HG03565 (cell line): ENCODE data around the gene PADI6.

Experiments
- ATAC-seq: cut with Tn5 transposase; IDR thresholded peaks from one replicate; pipeline ENCODE4 v1.9.1; 2021; ENCODE audit warnings: mild to moderate bottlenecking, moderate library complexity; ENCODE audit not compliant: unreplicated experiment

The PADI6 gene

DNA sequence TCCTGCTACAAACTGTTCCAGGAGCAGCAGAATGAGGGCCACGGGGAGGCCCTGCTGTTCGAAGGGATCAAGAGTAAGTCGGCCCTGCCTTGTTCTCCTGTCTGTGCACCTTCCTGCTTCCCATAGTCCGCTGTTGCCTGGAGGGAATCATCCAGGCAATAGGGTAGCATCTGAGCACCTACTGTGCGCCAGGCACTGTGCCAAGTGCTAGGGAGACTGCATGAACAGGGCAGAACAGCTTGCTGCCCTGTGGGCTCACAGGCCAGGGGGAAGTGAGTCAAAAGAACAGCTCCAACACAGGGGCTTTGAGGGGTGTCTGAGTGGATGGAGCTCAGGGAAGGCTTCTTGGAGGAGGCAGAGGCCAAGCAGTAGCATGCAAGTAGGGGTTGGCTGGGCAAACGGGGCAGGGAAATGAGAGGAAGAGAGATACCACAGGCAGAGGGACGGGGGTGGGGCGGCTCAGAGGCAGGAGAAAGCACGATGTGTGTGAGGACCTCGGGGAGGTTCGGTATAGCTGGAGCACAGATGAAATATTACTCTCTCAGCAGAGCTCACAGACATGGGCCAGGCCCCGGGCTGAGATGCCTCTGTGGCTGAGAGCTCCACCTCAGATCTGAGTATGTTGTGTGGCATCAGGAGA, 15.5 kb upstream of the PADI6 start:
- ATAC-seq = no peak

DNA sequence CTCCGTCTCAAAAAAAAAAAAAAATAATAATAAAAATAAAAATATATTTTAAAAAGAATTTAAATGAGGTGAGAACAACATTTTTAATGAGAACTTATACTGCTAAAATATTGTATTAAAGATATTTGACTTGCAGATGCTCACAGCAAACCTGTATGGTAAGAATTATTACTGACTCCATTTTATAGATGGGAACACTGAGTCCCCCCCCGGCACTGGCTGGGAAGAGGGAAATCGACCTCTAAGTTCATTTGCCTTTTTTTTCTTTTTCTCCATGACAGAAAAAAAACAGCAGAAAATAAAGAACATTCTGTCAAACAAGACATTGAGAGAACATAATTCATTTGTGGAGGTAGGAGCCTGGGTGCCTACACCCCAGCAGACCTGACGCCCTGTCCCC, 13.4 kb upstream of the PADI6 start:
- no peak for ATAC-seq

DNA sequence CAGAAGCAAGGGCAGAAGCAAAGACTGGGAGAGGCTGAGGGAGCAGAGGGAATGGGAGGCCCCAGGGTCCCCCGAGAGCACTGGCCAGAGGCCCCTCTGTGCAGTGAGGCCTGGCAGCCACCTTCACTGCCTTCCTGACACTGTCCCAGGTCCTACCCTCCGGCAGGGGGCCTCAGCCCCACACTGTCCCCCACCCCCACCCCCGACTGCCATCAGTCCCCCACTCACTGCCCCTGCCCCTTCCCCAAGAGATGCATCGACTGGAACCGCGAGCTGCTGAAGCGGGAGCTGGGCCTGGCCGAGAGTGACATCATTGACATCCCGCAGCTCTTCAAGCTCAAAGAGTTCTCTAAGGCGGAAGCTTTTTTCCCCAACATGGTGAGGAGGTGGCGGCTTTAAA, 13.0 kb upstream of the PADI6 start:
- no peak for ATAC-seq

DNA sequence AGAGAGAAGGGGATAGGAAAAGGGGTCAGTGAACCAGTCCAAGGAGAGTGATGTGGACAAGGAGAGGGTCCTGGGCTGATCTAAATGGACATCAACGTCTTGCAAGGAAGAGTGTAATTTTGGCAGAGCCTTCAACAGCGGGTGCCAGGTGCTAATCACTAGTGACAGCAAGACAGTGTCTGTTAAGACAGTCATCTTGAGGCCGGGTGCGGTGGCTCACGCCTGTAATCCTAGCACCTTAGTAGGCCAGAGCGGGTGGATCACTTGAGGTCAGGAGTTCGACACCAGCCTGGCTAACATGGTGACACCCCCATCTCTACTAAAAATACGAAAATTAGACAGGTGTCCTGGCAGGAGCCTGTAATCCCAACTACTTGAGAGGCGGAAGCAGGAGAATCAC, 12.2 kb upstream of the PADI6 start:
- no peak for ATAC-seq

DNA sequence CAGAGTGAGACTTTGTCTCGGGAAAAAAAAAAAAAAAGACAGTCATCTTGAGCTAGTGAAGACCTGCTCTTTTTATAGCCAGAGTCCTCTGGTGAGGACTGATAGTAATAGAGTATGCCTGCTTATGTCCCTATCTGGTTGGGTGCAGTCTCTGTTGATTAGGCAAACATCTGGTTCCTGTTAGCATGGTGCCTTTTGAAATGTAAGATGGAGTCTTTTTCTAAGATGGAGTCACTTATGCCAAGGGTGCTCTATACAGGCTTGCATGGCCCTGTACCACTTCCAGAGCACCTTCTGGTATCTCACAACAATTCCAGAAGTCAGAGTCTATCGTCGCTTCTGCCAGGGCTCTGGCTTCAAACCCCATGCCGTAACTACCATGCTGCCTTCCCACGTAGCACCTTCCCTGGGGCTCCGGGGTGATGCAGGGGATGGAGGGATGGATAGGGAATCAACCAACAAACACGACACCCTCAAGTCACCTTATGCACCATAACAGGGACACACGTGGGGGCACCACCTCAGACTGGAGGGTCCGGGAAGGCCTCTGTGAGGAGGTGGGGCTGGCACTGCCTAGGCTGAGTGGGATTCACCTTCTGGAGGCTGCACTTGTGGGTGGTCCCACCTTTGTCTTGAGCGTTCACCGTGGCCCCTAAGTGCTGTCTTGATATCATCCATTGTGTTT, 11.6 kb upstream of the PADI6 start:
- ATAC-seq = no peak

DNA sequence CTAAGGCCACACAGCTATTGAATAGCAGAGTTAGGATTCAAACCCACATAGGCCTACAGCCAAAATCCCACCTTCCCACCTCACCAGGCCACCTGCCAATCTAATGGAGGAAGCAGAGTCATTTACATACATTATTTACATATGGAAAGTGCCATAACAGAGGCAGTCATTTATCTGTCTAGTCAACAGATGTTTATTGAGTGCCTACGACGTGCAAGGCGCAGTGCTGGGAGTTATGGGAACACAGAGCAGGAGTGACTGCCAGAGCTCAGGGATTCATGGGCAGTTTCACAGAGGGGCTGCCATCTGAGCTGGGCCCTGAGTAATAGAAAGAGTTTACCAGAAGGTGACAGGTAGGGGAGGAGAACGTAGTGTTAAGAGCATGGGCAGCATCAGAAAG, 10.3 kb upstream of the PADI6 start:
- no peak for ATAC-seq

DNA sequence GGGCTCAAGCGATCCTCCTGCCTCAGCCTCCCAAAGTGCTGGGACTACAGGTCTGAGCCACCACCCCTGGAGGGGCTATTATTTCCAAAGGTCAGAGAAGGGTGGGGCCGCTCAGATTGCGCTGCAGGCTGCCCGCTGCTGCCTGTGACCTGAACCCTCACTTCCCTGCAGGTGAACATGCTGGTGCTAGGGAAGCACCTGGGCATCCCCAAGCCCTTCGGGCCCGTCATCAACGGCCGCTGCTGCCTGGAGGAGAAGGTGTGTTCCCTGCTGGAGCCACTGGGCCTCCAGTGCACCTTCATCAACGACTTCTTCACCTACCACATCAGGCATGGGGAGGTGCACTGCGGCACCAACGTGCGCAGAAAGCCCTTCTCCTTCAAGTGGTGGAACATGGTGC, 8.6 kb upstream of the PADI6 start:
- no peak for ATAC-seq

DNA sequence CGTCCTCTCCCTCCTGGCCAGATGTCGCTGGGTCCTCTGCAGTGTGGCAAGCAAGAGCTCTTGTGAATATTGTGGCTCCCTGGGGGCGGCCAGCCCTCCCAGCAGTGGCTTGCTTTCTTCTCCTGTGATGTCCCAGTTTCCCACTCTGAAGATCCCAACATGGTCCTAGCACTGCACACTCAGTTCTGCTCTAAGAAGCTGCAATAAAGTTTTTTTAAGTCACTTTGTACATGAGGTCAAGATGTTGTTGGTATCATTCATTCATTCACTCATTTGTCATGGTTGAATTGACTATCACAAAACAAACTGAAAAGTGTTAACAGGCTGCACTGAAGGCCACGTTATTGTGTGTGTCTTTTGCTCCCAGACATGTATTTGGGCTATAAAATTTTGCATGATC, 8.2 kb upstream of the PADI6 start:
- ATAC-seq = no peak

DNA sequence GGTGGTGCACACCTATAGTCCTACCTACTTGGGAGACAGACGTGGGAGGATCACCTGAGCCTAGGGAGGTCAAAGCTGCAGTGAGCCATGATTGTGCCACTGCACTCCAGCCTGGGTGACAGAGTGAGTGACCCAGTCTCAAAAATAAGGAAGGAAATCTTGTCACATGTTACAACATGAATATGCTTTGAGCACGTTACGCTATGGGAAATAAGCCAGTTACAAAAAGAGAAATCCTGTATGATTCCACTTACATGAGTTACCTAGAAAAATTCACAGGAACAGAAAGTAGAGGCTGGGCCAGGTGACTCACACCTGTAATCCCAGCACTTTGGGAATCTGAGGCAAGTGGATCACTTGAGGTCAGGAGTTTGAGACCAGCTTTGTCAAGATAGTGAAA, 6.7 kb upstream of the PADI6 start:
- ATAC-seq = no peak

DNA sequence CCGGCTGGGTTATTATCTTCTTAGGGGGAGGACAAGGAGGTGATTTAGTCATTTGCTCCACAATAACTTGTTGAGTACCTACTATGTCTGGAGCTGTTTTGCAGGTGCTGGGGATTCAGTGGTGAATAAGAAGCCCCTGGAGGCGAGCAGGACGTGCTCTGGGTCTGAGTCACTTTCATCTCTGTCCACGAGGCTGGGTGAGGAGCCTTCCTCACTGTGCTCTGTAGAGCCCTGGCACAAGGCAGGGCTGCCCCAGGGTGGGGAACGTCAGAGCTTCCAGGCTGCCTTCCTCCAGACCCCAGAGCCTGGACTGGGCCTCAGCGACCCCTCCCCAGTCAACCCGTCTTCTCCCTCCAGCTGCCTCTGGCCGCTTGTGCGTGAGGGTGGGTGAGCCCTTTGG, 2.5 kb upstream of the PADI6 start:
- ATAC-seq = no peak

DNA sequence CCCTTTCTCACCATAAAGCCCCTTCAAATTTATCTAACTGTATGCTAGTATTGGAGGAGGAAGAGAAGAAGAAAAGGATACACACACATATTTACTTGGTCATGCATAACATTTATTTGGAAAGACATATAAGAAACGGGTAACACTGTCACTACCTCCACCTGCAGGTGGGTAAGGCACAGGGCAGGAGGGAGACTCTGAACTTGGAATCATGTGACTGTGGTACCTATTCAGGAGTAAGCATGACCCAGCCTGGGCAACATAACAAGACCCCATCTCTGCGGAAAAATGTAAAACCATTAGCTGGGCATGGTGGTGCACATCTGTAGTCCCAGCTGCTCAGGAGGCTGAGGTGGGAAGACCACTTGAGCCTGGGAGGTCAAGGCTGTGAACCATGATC, 1.4 kb upstream of the PADI6 start:
- no peak for ATAC-seq

DNA sequence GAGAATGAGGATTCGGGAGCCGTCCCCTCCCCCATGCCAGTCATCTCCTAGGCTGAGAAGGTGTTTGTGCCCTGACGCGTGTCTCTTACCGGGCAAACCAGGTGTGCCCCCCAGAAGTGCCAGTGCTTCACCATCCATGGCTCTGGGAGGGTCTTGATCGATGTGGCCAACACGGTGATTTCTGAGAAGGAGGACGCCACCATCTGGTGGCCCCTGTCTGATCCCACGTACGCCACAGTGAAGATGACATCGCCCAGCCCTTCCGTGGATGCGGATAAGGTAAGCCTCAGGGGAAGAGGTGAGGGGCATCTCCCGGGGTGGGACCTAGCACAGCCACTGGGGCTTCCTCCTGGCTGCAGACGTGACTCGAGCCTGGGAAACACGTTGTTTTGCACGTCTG, 959 bp downstream of the PADI6 start:
- ATAC-seq = no peak

DNA sequence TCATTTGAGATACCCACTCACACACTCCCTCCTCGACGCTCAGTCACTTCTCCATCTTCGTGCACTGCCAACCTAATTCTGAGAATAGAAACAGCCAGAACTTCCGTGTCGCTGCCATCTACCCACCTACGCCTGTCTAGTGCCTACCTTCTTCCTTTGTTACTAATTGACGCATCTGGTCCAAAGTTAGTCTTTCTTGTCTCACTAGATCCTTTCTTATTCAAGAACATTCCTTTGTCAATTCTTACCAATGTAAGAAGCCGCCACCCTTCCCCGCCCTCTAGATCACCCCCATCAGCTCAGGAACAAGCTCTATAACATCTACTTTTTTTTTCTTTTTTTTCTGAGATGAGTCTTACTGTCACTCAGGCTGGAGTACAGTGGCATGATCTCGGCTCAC, 3.7 kb downstream of the PADI6 start:
- ATAC-seq = no peak

DNA sequence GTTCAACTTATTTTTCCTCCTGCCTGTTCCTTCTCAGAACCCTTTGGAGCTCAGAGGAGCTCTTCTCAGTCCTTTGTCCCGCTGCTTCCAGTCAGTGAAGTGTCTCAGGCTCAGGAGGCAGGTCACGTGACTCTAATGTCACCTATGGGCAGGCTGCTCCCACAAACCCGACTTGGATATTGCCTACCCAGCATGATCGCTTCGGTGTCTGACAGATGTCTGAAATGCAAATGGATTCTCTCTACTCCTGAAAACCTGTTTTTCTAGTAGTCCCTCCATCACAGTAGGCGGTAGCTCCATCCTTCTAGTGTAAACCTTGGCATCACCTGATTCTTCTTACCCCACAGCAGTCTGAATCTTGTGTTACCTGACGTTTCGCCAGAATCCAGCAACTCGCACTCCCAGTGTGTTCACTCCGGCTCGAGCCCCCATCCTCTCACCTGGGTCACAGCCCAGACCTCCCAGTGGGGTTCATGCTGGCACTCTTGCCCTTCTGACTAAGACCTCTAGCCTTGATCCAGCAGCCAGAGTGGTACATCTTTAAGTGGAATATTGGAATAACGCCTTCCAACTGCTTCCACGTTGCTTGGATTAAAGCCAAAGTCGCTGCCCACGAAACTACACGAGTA, 5.4 kb downstream of the PADI6 start:
- no peak for ATAC-seq

DNA sequence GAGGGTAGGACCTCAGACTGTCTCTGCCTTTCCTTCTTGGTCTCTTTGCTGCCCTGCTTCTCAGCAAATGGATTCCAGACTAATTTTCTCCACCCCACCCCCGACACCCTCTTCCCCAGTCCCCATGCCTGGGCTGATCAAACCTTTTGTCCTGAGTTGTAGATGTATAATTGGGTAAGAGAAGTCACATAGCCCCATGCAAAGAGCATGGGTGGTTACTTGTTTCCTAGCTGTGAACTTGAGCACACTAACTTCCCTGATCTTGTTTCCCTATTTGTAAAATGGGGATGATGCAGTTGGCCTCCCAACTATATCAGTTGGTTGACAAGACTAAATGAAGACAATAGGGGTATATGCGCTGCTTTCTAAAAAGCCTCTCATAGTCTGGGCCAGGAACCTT, 9.2 kb downstream of the PADI6 start:
- ATAC-seq = no peak

DNA sequence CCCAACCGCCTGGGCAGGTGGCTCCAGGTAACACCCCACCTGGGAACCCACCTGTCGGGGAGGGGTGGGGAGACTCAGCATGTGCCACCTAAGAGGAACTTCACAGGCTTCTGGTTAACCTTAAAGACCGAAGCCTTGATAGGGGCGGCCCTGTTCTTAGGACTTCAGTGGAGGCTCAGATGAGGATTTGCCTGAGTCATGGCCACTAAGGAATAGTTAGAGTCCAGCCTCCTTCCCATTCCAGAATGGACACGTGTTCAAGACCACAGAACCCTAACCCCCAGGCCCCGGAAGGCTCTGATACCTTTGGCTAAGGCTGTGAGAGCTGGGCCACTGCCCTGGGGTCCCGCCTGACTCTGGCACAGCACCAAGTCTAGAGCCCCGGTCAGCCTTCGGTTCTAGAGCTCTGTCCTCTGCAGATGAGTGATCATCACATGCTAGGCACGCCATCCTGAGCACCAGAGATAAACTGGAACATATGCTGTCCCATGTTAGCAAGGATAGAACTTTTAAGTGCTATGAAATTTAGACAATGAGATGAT, 20.3 kb downstream of the PADI6 start:
- ATAC-seq = no peak

DNA sequence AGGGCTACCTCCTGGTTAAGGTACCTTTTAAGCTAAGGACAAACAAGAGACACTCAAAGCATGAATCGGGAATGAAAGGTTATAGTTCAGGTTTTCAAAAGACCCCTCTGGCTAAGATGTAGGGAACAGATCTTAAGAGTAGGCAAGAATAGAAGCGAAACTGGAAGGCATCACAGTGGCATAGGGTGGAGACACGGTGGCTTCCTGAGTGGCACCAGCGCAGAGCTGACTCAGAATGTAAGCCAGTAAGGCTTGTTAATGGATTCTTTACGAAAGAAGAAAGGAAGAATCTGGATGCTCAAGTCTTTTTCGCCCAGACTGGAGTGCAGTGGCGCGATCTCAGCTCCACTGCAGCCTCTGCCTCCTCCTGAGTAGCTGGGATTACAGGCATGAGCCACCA, 21.2 kb downstream of the PADI6 start:
- ATAC-seq = no peak

DNA sequence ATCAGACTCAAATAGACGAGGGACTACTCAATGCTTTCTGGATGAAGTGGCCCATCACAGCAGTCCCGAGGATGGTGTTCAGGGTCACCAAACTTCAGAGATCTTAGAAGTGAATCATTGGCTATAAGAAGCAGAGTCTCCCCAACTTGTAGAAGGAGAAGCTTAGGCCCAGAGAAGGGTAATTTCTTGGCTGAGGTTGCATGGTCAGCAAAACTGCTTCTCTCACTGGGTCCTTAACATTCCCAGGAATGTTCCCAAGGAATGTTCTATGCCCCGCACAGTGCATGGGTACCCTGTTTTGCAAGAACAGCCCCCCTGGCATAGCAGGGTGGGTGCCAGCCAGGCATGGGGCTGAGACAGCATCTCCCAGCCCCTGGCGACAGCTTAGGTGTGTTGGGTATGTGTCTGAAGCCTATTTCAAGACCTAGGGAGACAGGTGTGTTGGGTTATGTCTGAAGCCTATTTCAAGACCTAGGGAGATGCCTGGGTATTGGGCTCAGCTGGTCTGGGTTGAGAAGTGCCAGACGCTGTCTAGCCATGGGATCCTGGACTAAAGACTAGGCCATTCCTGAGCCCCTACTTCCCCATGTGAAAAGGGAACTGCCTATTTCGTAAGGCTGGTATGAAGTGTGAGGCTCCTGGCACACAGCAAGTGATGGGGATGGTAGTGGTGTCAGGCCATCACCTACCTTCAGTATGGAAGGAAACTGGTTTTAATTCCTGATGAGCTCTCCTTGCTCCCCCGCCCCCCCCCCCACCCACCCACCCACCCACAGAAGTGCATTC, 26.1 kb downstream of the PADI6 start:
- ATAC-seq = no peak

DNA sequence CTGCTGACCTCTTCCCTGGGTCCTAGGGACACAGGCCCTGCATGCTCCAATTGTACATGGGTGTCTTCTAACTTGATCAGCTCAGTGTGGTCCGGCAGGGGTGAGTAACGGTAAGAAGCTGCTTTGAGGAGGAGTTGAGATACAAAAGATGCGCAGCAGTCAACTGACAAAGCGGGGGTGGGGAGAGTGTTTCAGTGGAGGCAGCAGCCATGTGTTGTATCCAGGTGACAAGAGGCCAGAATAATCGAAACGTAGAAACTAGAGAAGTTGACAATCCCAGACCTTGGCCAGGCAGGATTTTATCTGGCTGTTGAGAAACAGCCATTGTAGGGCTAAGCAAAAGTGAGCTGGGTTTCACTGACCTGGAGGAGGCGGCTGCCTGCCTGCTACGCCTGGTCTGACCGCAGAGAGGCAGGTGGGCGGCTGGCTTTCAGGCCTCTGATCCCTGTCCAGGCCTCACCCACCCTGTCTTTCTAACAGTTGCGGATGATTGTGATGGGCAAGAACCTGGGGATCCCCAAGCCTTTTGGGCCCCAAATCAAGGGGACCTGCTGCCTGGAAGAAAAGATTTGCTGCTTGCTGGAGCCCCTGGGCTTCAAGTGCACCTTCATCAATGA, 28.8 kb downstream of the PADI6 start:
- no peak for ATAC-seq

DNA sequence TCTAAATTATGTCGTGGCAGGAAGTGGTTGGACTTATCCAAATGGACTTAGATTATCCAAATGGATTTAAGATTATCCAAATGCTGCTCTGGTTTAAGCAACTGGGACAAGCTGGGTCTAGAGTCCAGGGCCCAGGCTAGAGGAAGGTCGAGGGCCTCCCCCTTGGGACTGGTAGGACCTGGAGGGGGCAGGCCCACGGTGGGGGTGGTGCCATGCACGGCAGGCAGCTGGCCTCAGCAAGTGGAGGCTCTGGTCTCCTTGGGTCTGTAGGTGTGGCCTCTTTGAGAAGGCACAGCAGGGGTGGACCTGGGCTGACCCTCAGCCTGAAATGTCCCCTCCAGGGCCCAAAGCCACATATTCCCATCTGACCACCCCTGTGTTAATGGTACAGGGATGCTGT, 29.8 kb downstream of the PADI6 start:
- ATAC-seq = no peak

DNA sequence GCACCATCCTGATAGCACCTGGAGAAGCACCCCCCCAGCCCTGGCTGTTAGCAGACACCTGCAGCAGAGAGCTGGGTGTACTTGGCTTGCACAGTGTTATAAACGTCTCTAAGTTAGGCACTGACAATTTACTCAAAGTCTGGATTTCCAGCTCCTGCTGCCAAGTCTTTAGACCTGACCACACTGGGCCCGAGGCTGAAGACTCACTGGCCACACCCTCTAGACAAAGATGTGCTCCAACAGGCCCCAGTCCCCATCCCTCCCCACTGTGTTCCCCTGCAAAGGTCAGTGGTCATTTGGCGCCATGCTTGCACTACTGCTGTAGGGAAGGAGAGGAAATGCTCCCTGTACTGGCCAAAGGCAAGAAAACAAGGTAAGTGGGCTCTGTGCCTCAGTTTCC, 31.1 kb downstream of the PADI6 start:
- no peak for ATAC-seq
